Endodermal cell (in vitro differentiated cells): ENCODE data around the gene EMC9. TPM values are rescaled to one million over a fixed set of nuclear protein-coding genes. Genes with fewer than 3 reads are reported as not detected.

Experiments
- DNase-seq: peaks from one replicate; pipeline ENCODE4 v3.0.0-alpha.2; 2017
- H3K27ac ChIP-seq: 2 replicates; pipeline ENCODE4 v1.5.1; 2013; ENCODE audit warnings: mild to moderate bottlenecking, low read depth, low read length, moderate library complexity
- H3K27me3 ChIP-seq: 2 replicates; pipeline ENCODE4 v1.6.1; 2013; ENCODE audit warnings: mild to moderate bottlenecking, low read length, moderate library complexity; ENCODE audit not compliant: insufficient read depth, control insufficient read depth, poor library complexity, severe bottlenecking
- H3K36me3 ChIP-seq: 2 replicates; pipeline ENCODE4 v1.7.0; 2013; ENCODE audit warnings: mild to moderate bottlenecking, low read length, moderate library complexity; ENCODE audit not compliant: control insufficient read depth, insufficient read depth
- H3K4me1 ChIP-seq: one replicate; pipeline ENCODE4 v1.7.0; 2013; ENCODE audit warnings: low read length; ENCODE audit not compliant: control insufficient read depth, insufficient read depth
- H3K4me3 ChIP-seq: 2 replicates; pipeline ENCODE4 v1.5.1; 2013; ENCODE audit warnings: mild to moderate bottlenecking, low read length, moderate library complexity
- H3K9ac ChIP-seq: 2 replicates; pipeline ENCODE4 v1.6.1; 2013; ENCODE audit warnings: mild to moderate bottlenecking, low read length, moderate library complexity; ENCODE audit not compliant: poor library complexity, severe bottlenecking; ENCODE audit errors: extremely low read depth
- H3K9me3 ChIP-seq: 2 replicates; pipeline ENCODE4 v1.6.1; 2013; ENCODE audit warnings: mild to moderate bottlenecking, low read length, moderate library complexity; ENCODE audit not compliant: control insufficient read depth
- H3K27ac Mint-ChIP-seq: 2 replicates; pipeline ENCODE4 v1.8.0; 2020; ENCODE audit warnings: mixed read lengths
- H3K27me3 Mint-ChIP-seq: 2 replicates; pipeline ENCODE4 v1.8.0; 2021; ENCODE audit warnings: mild to moderate bottlenecking, mixed read lengths; ENCODE audit not compliant: insufficient read depth
- H3K36me3 Mint-ChIP-seq: 2 replicates; pipeline ENCODE4 v1.8.0; 2020; ENCODE audit warnings: low read depth, mixed read lengths
- H3K4me1 Mint-ChIP-seq: 2 replicates; pipeline ENCODE4 v1.8.0; 2020; ENCODE audit warnings: mixed read lengths
- H3K4me3 Mint-ChIP-seq: 2 replicates; pipeline ENCODE4 v1.8.0; 2020; ENCODE audit warnings: mild to moderate bottlenecking, moderate library complexity, mixed read lengths
- H3K9me3 Mint-ChIP-seq: 2 replicates; pipeline ENCODE4 v1.8.0; 2020; ENCODE audit warnings: mild to moderate bottlenecking, mixed read lengths
- CTCF ChIP-seq: fragments of 200-600 bp; sonication (generic); conservative IDR thresholded peaks from 2 replicates; pipeline ENCODE4 v1.5.0; 2021; ENCODE audit warnings: antibody characterized with exemption, mild to moderate bottlenecking
- WGBS, 2 experiments: methylation state at CpG; one replicate each; pipeline versions ENCODE4 v1.1.5 to v1.1.7; 2013; ENCODE audit warnings: missing lambda C conversion rate in 2 of 2, mixed read lengths in 1 of 2; ENCODE audit not compliant: insufficient coverage in 1 of 2, insufficient read length in 1 of 2; 5-methylcytosine and 5-hydroxymethylcytosine counted together
- total RNA-seq, 2 donors: library from RNA; stranded (reverse); fragmentation: NEBNext Ultra II Directional in 1 of 2; extraction: Animal tissue kit (Norgen Biotek cat#: 25700) in 1 of 2; gene quantifications; 2 replicates in 1 of 2; 3 replicates in 1 of 2; pipeline ENCODE4 v1.2.1, GENCODE V29; 2021

Gene EMC9
- total RNA-seq, 2 donors from 2014 or later = 34.0 to 39.5 TPM

GRCh38 chr14:24164518-24164991 is 23.2 kb upstream of the EMC9 start:
- H3K9me3 Mint-ChIP-seq = no peaks in the 10 kb centered on the region
- peaks cover 41% of the 10 kb centered on the region for H3K36me3 Mint-ChIP-seq
- H3K4me3 ChIP-seq = no peak overlapping the region
- H3K9me3 ChIP-seq = no peaks in the 10 kb centered on the region
- H3K4me1 ChIP-seq = peaks cover 6% of the 10 kb centered on the region
- H3K36me3 ChIP-seq = peaks cover 34% of the 10 kb centered on the region
- WGBS, 2 experiments = 92 to 93% methylated on average over 9 to 14 of the region's 14 CpGs
- H3K27me3 Mint-ChIP-seq = no peaks in the 10 kb centered on the region
- no peak for DNase-seq
- H3K9ac ChIP-seq = no peak overlapping the region
- no peak for TF ChIP-seq CTCF
- H3K27ac ChIP-seq = no peak overlapping the region
- H3K27ac Mint-ChIP-seq = no peak overlapping the region
- no peaks in the 10 kb centered on the region for H3K27me3 ChIP-seq
- no peak overlapping the region for H3K4me3 Mint-ChIP-seq
- H3K4me1 Mint-ChIP-seq = peaks cover 10% of the 10 kb centered on the region

- no peaks in the 10 kb centered on the region for H3K27me3 ChIP-seq
- H3K4me3 Mint-ChIP-seq = peak overlapping the region; percentile 52
- no peak overlapping the region for H3K9ac ChIP-seq
- no peak for TF ChIP-seq CTCF
- no peaks in the 10 kb centered on the region for H3K9me3 Mint-ChIP-seq
- peaks cover 49% of the 10 kb centered on the region for H3K36me3 ChIP-seq
- H3K9me3 ChIP-seq = no peaks in the 10 kb centered on the region
- H3K27ac ChIP-seq = no peak overlapping the region
- peaks cover 6% of the 10 kb centered on the region for H3K4me1 ChIP-seq
- 92 to 100% methylated on average over 3 to 8 of the region's 8 CpGs for WGBS, 2 experiments
- H3K36me3 Mint-ChIP-seq = peaks cover 58% of the 10 kb centered on the region
- H3K27ac Mint-ChIP-seq = peak overlapping the region; percentile 89
- no peak for DNase-seq
- no peaks in the 10 kb centered on the region for H3K27me3 Mint-ChIP-seq
- H3K4me3 ChIP-seq = peak overlapping the region; percentile 72
- peaks cover 10% of the 10 kb centered on the region for H3K4me1 Mint-ChIP-seq
Measured at GRCh38 chr14:24162093-24162492, 20.7 kb upstream of the EMC9 start.

DNA sequence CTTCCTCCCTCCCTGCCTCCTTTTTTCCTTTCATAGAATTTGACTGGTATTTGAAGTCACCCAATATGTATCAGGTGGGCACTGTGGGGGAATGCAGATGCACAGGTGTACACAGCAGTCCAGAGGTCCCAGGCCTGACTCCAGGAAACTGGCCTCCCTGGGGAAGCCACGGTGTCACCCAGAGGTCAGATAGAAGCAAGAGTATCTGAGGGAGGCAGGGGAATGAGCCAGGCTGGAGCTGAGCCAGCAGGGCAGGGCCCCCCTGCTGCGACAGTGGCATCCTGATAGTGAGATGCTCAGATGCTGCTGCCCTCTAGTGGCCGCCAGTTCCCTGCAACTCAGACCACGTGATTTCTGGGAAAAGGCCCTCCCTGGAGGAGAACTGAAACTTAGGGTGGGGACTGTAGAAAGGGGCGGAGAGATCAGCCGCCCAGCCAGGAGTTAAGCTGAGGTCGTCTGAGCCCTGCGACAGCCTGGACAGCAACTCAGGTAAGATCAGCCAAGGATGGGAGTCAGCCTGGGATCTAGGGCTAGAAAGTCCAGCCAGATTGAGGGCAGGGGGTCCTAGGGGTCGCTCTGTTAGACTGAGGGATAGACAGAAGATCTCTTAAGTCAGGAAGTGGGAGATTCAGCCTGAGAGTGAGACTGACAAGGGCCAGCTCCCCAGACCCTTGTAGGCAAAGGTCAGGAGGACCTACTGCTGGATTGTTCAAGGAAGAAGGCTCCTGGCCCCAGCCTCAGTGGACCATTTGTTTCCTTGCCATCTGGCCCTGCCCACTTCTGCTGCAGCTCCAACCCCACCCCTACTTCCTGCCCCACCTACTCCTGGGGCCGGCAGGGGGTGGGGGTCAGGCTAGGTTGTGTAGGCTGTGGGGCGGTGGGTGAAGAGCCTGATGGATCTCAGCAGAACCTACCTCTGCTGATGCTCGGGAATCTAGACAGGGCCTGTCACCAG is 19.7 kb upstream of the EMC9 start, which contains the start of gene IRF9:
Gene IRF9 (plus strand): TSS at position 416 of the 955 bp plus-strand sequence. CDS start 880 bp downstream, outside the sequence.
- DNase-seq = peak; percentile 99
- Mint-ChIP-seq H3K9me3 (no peaks in the 10 kb centered on the region), H3K36me3 (peaks cover 56% of the 10 kb centered on the region), H3K4me3 (peak within 1 kb of the TSS; percentile 52), H3K27me3 (no peaks in the 10 kb centered on the region), H3K4me1 (peaks cover 10% of the 10 kb centered on the region), H3K27ac (peak within 1 kb of the TSS; percentile 89)
- H3K27ac ChIP-seq = no peak within 1 kb of the TSS
- H3K4me3 ChIP-seq = peak within 1 kb of the TSS; percentile 72
- WGBS, 2 experiments = 4 to 13% methylated on average over 7 to 11 of the region's 12 CpGs
- H3K9ac ChIP-seq = peak within 1 kb of the TSS; percentile 28
- H3K4me1 ChIP-seq = peaks cover 6% of the 10 kb centered on the region
- peaks cover 50% of the 10 kb centered on the region for H3K36me3 ChIP-seq
- H3K27me3 ChIP-seq = no peaks in the 10 kb centered on the region
- peak; percentile 96 for TF ChIP-seq CTCF
- no peaks in the 10 kb centered on the region for H3K9me3 ChIP-seq
